ENCODE results near the gene MAN2A2.

DNA sequence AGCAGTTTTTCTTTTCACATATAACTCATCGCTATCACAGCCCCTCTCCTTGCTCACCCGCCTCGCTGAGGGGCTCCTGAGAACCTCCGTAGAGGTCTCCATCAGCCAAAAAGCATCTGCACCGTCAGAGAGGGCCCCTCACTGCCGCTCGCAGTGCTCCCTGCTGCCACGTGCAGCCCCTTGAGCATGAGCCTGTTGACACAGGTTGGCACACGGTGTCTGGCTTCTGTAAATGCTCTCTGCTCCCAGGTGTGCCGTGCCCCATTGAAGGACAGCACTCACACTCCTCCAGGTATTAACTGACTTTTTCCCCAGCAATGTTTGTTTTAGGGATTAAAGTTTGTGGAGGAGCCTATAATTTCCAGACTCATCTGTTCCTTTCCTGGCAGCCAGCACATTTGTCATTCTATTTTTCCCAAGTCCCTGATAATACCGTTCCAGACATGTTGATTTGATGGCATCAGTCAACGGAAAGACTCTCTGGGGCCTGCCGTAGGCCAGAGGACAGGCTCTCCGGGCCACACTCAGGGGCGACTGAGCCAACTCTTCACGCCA, 36.9 kb upstream of the MAN2A2 start:
- TF ChIP-seq, protein P1, sequence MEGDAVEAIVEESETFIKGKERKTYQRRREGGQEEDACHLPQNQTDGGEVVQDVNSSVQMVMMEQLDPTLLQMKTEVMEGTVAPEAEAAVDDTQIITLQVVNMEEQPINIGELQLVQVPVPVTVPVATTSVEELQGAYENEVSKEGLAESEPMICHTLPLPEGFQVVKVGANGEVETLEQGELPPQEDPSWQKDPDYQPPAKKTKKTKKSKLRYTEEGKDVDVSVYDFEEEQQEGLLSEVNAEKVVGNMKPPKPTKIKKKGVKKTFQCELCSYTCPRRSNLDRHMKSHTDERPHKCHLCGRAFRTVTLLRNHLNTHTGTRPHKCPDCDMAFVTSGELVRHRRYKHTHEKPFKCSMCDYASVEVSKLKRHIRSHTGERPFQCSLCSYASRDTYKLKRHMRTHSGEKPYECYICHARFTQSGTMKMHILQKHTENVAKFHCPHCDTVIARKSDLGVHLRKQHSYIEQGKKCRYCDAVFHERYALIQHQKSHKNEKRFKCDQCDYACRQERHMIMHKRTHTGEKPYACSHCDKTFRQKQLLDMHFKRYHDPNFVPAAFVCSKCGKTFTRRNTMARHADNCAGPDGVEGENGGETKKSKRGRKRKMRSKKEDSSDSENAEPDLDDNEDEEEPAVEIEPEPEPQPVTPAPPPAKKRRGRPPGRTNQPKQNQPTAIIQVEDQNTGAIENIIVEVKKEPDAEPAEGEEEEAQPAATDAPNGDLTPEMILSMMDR (conservative IDR thresholded peaks at IDR 0.05 in 1 of 2, IDR thresholded peaks at IDR 0.05 in 1 of 2; ENCODE audit: low read depth in 1 of 2, low read length in 2 of 2): no peak
- no peak for TF ChIP-seq EZH2 (IDR thresholded peaks at IDR 0.05; ENCODE audit: low read length, missing control alignments)
